HG03108 (cell line): Measurements from ENCODE around the gene MRPS12.
"Not testable (repeated sequence)": the region's sequence is repeated elsewhere in the genome, so short reads cannot be mapped to it uniquely, and the experiment has no call there.

Experiments
- ATAC-seq: cut with Tn5 transposase; IDR thresholded peaks from one replicate; pipeline ENCODE4 v1.9.1; 2021; ENCODE audit warnings: moderate library complexity; ENCODE audit not compliant: unreplicated experiment

Gene MRPS12

GRCh38 chr19:38932425-38933179 is 1.9 kb downstream of the MRPS12 start:
- ATAC-seq = no peak

GRCh38 chr19:38933544-38933943 is 2.8 kb downstream of the MRPS12 start:
- no peak for ATAC-seq

- no peak for ATAC-seq
These were observed 9.2 kb downstream of the MRPS12 start for GRCh38 chr19:38939957-38940356.

GRCh38 chr19:38941466-38941865 is 10.7 kb downstream of the MRPS12 start:
- not testable (repeated sequence) for ATAC-seq

GRCh38 chr19:38941979-38942378 is 11.2 kb downstream of the MRPS12 start:
- ATAC-seq = no peak

GRCh38 chr19:38942471-38943181 is 11.9 kb downstream of the MRPS12 start:
- no peak for ATAC-seq

- no peak for ATAC-seq
These were observed 14.3 kb downstream of the MRPS12 start for GRCh38 chr19:38944981-38945506.

GRCh38 chr19:38945562-38946228 is 15.0 kb downstream of the MRPS12 start:
- no peak for ATAC-seq

- no peak for ATAC-seq
These were observed 15.7 kb downstream of the MRPS12 start for GRCh38 chr19:38946229-38947010.

GRCh38 chr19:38949580-38950367 is 19.0 kb downstream of the MRPS12 start:
- no peak for ATAC-seq

- no peak for ATAC-seq
These were observed 20.4 kb downstream of the MRPS12 start for GRCh38 chr19:38951187-38951586.

- ATAC-seq = no peak
These were observed 21.8 kb downstream of the MRPS12 start for GRCh38 chr19:38952395-38953165.

- no peak for ATAC-seq
These were observed 22.9 kb downstream of the MRPS12 start for GRCh38 chr19:38953677-38954076.

- no peak for ATAC-seq
These were observed 25.5 kb downstream of the MRPS12 start for GRCh38 chr19:38956264-38956663.

- ATAC-seq = no peak
These were observed 27.6 kb downstream of the MRPS12 start for GRCh38 chr19:38958301-38958700.

- ATAC-seq = no peak
These were observed 28.9 kb downstream of the MRPS12 start for GRCh38 chr19:38959618-38960017.

- ATAC-seq = no peak
These were observed 34.0 kb downstream of the MRPS12 start for GRCh38 chr19:38964738-38965137.

- ATAC-seq = not testable (repeated sequence)
These were observed 35.4 kb downstream of the MRPS12 start for GRCh38 chr19:38966149-38966548.
